ENCODE measurements around the gene FAM210A. TPM values are rescaled to one million over a fixed set of nuclear protein-coding genes. Genes with fewer than 3 reads are reported as not detected.

The FAM210A gene
- total RNA-seq, 1 experiment from 2014 or later: 21.0 TPM

DNA sequence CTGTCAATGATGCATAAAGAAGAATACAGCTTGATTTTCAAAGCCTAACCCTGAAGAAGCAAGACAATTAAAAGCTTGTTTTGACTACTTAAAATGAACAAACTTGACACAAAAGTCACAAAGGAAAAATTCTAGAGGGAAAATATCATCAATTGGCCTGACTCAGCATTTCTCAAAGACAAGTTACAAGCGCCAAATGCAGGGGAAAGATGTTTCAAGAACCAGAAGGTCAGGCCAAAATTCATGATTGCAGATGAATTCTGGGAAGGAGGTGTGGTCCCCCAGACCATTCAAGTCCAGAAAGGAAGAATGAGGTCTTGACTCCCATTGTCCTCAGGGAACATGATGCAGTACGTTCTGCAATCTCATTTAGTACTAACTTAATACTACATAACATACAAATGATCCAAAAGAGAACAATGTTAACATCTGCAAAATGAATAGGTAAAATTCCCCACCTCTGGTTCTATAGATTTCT, 64.5 kb downstream of the FAM210A start:
- no peak for DNase-seq (ENCODE audit: low read depth, low spot score)
- no peaks in the 10 kb centered on the region; the same call in 1 of the 2 replicates for H3K4me1 ChIP-seq (ENCODE audit: control insufficient read depth, insufficient read depth, low read length)
- H3K36me3 ChIP-seq (ENCODE audit: control insufficient read depth, insufficient read depth, low read length): peaks cover 4% of the 10 kb centered on the region; the same call in 1 of the 2 replicates
- H3K27me3 ChIP-seq (ENCODE audit: control insufficient read depth, insufficient read depth, low read length): no peaks in the 10 kb centered on the region
- intact Hi-C loops (cut with micrococcal nuclease; ENCODE audit: unreplicated experiment): loop anchor here (10.0 kb wide), 1 partner anchor 53 kb away; no protein-coding TSS in a partner anchor
- no peaks in the 10 kb centered on the region for H3K9me3 ChIP-seq (ENCODE audit: control insufficient read depth, insufficient read depth, low read depth, low read length)
- ChIA-PET CTCF (no interaction called here), POLR2A (no interaction called here)
- TF ChIP-seq, protein P1, sequence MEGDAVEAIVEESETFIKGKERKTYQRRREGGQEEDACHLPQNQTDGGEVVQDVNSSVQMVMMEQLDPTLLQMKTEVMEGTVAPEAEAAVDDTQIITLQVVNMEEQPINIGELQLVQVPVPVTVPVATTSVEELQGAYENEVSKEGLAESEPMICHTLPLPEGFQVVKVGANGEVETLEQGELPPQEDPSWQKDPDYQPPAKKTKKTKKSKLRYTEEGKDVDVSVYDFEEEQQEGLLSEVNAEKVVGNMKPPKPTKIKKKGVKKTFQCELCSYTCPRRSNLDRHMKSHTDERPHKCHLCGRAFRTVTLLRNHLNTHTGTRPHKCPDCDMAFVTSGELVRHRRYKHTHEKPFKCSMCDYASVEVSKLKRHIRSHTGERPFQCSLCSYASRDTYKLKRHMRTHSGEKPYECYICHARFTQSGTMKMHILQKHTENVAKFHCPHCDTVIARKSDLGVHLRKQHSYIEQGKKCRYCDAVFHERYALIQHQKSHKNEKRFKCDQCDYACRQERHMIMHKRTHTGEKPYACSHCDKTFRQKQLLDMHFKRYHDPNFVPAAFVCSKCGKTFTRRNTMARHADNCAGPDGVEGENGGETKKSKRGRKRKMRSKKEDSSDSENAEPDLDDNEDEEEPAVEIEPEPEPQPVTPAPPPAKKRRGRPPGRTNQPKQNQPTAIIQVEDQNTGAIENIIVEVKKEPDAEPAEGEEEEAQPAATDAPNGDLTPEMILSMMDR (IDR thresholded peaks at IDR 0.05): no peak
- no peak for TF ChIP-seq TCF7L2 (IDR thresholded peaks at IDR 0.05; ENCODE audit: low read depth, low read length)
- no peak for TF ChIP-seq REST (IDR thresholded peaks at IDR 0.05; ENCODE audit: insufficient read depth in 1 of 2, low read depth in 2 of 2, low read length in 1 of 2)
- no peak for TF ChIP-seq SIN3A (IDR thresholded peaks at IDR 0.05; ENCODE audit: borderline replicate concordance, insufficient read depth, low read depth, low read length)
- TF ChIP-seq POLR2AphosphoS5 (IDR thresholded peaks at IDR 0.05; ENCODE audit: low read depth, low read length): no peak
- H3K27ac ChIP-seq (ENCODE audit: low read length): no peak overlapping the region
- no TSS peak for BruUV-seq (replicated peaks)
- no peak overlapping the region for H3K4me3 ChIP-seq (ENCODE audit: low read depth in 2 of 2, low read length in 2 of 2)
- no peak for ATAC-seq
- in situ Hi-C loops (cut with HindIII; ENCODE audit: low pct_unique_long_range_greater_than_20kb, low sequenced_read_pairs): no loop called here

DNA sequence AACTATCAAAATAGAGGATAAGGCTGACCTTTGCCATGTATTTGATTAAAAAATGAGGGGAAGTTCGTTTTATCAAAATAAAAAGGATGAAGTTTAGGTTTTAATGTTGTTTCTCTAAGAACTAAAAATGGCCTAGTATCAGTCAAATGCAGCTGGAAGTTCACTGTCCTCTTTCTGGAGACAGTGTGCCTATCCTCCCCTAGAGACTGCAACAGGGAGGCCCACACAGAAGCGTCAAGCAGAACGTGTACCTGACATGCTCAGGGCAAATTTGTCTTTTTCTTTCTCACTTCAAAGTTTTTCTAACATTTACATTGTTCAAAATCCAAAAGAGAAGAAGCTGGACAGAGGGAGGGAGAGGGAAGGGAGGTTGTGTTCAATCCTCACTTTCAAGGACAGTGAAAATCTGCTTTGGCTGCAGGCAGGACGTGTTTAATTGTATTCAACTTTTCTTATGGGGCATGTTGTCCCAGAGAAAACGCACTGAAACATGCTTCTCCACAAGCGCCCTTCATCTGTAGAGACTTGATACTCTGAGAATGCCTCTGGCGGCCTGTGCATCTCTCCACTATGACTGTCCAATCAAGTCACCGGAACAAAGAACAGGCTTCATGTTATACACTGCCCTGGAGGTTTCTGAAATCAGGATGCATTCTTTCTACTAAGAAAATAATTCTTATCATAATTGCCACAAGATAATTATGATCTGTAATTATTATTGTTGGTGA, 65.1 kb downstream of the FAM210A start:
- intact Hi-C loops (cut with micrococcal nuclease; ENCODE audit: unreplicated experiment): loop anchor here (10.0 kb wide), 1 partner anchor 54 kb away; no protein-coding TSS in a partner anchor

More for the DNA sequence above, 65.1 kb downstream of the FAM210A start:
- BruUV-seq (replicated peaks): no TSS peak
- Histone ChIP-seq H3K27ac (ENCODE audit: low read length) (no peak overlapping the region), H3K9me3 (ENCODE audit: control insufficient read depth, insufficient read depth, low read depth, low read length) (no peaks in the 10 kb centered on the region), H3K4me3 (ENCODE audit: low read depth in 2 of 2, low read length in 2 of 2) (no peak overlapping the region), H3K27me3 (ENCODE audit: control insufficient read depth, insufficient read depth, low read length) (no peaks in the 10 kb centered on the region), H3K36me3 (ENCODE audit: control insufficient read depth, insufficient read depth, low read length) (peaks cover 4% of the 10 kb centered on the region; the same call in 1 of the 2 replicates), H3K4me1 (ENCODE audit: control insufficient read depth, insufficient read depth, low read length) (no peaks in the 10 kb centered on the region; the same call in 1 of the 2 replicates)
- TF ChIP-seq, protein P1 (IDR thresholded peaks at IDR 0.05): no peak
- TF ChIP-seq TCF7L2 (IDR thresholded peaks at IDR 0.05; ENCODE audit: low read depth, low read length) (no peak), POLR2AphosphoS5 (IDR thresholded peaks at IDR 0.05; ENCODE audit: low read depth, low read length) (no peak), SIN3A (IDR thresholded peaks at IDR 0.05; ENCODE audit: borderline replicate concordance, insufficient read depth, low read depth, low read length) (no peak), REST (IDR thresholded peaks at IDR 0.05; ENCODE audit: insufficient read depth in 1 of 2, low read depth in 2 of 2, low read length in 1 of 2) (no peak)
- in situ Hi-C loops (cut with HindIII; ENCODE audit: low pct_unique_long_range_greater_than_20kb, low sequenced_read_pairs): no loop called here
- ChIA-PET POLR2A (no interaction called here), CTCF (no interaction called here)
- DNase-seq (ENCODE audit: low read depth, low spot score) (no peak), ATAC-seq (no peak)
